HTERT RPE-1 (cell line): ENCODE results near the gene SLF2.

Experiments used
- in situ Hi-C: fragments of 300-500 bp; cut with MboI; formaldehyde crosslinking; loops from 4 replicates; pipeline ENCODE4 v1.14.3; 2020; ENCODE audit warnings: low sequenced_read_pairs

Gene SLF2

GRCh38 chr10:100899171-100899570 is 13.6 kb upstream of the SLF2 start:
- in situ Hi-C loops, result no loop called here

- in situ Hi-C loops, result no loop called here
These were observed 11.7 kb upstream of the SLF2 start for GRCh38 chr10:100901051-100901450.

- in situ Hi-C loops, result no loop called here
These were observed 10.1 kb upstream of the SLF2 start for GRCh38 chr10:100902622-100903021.

DNA sequence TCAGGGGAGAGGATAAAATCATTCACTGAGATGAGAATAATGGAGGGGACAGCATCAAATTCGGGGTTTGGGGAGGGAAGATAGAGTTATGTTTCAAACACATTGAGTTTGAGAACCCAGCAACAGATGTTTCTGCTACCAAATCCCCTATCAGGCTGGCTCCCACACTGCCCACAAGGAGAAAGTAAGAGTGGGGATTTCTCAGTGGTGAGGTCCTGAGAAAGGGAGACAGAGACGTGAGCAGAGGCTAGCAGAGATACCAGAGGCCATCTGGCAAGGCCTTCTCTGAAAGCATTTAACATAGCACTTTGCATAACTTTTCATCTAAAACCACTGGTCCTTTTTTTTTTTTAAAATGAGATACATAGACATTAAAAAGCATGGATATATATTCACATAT is 7.8 kb upstream of the SLF2 start:
- in situ Hi-C loops, result no loop called here

- in situ Hi-C loops, result no loop called here
These were observed 5.6 kb upstream of the SLF2 start for GRCh38 chr10:100907175-100907574.

DNA sequence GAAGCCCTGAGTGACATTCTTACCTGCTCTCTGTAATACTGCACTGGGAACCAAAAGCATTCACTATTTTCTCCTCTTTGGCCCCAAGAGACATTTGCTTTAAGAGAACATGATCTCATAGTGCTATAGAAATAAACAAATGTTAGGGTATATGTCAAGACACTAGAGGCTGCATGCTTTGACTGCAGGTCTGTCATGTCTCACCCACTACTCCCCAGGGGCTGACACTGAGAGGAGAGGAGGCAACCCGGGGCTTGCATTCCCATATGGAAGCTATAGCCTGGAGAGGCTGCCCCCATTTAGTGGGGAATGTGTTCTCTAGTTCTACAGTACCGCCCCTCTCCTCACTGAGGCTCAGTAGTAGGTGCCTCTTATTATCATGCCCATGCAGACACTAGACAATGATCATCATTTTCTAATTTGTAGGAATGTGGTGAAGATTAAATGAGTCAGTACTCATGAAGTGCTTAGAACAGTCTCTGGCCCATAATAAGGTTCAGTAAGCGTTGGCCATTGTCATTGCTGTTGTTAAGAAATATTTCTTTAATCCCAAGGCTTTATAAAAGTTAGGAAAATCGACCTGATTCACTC is 4.9 kb upstream of the SLF2 start:
- in situ Hi-C loops, result no loop called here

- in situ Hi-C loops, result no loop called here
These were observed 4.4 kb upstream of the SLF2 start for GRCh38 chr10:100908378-100908777.

- in situ Hi-C loops, result no loop called here
These were observed 3.1 kb upstream of the SLF2 start for GRCh38 chr10:100909501-100910263.

- in situ Hi-C loops, result no loop called here
These were observed 1.3 kb upstream of the SLF2 start for GRCh38 chr10:100911472-100911871.

DNA sequence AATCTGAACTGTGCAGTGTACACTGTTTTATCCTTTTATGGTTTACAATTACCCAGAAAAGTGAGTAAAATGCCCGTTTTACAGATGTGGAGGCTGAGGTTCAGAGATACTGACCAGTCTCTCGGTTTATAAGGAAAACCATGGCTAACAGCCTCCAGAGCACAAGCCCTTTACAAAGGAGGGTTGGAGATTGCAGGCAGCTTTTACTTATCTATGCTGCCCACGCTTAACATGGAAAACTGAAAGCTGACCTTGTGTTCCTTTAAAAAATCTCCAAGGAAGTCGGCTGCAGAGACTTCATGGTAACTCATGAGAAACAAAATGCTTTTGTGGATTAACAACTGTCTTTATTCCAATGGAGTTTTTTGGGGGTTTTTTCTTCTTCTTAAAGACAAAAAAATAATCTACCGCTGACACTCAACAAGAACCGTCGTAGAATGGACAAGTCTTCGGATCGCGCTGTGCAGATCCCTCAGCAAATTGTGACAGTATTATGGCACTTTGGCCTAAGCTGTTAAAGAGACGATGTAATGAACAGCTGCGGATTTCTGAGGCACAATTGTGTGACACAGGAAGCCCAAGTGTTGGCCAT is 654 bp upstream of the SLF2 start:
- in situ Hi-C loops, result no loop called here

- in situ Hi-C loops, result no loop called here
These were observed 705 bp downstream of the SLF2 start for GRCh38 chr10:100913470-100913865.

GRCh38 chr10:100917071-100917470 is 4.3 kb downstream of the SLF2 start:
- in situ Hi-C loops, result no loop called here

GRCh38 chr10:100923580-100923979 is 10.8 kb downstream of the SLF2 start:
- in situ Hi-C loops, result no loop called here

DNA sequence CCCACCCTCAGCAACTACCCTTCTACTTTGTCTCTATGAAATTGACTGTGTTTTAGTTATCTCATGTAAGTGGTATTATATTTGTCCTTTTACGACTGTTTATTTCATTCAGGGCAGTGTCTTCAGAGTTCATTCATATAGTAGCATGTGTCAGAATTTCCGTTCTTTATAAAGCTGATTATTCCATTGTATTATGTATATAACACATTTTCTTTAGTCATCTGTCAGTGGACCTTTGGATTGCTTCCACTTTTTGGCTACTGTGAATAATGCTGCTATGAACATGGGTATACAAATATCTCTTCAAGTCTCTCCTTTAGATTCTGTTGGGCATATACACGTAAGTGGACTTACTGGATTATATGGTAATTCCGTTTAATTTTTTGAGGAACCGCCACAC is 14.5 kb downstream of the SLF2 start:
- in situ Hi-C loops, result no loop called here

- in situ Hi-C loops, result no loop called here
These were observed 15.3 kb downstream of the SLF2 start for GRCh38 chr10:100928039-100928438.

GRCh38 chr10:100930368-100930767 is 17.6 kb downstream of the SLF2 start:
- in situ Hi-C loops, result no loop called here

- in situ Hi-C loops, result no loop called here
These were observed 21.4 kb downstream of the SLF2 start for GRCh38 chr10:100934084-100934659.

DNA sequence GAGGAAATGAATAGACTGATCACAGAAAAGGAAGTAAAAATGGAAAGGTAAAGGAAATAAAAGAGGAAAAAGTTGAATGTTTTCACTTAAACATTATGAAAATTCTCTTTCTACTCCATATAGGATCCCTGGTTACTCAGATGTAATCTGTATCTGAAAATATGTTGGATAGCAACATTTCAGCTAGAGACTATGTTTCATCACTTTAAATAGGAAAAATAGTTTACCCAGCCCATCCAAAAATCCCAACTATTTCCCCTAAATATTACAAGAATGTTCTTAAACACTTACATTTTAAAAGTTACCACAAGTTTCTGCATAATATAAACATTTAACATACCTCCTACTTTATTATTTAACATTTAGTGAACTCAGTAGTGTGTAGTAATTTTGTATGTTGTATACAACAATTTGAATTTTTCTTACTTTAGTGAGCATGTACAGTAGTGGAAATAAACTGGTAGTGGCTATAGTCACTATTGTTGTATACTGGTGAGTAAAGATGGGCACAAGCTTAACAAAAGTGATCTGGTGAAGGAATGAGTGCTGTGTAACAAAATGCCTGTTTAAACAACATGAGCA is 27.1 kb downstream of the SLF2 start:
- in situ Hi-C loops, result no loop called here

- in situ Hi-C loops, result no loop called here
These were observed 29.5 kb downstream of the SLF2 start for GRCh38 chr10:100942229-100942628.

- in situ Hi-C loops, result no loop called here
These were observed 30.7 kb downstream of the SLF2 start for GRCh38 chr10:100943508-100943907.

- in situ Hi-C loops, result no loop called here
These were observed 33.0 kb downstream of the SLF2 start for GRCh38 chr10:100945754-100946153.

GRCh38 chr10:100948916-100949315 is 36.2 kb downstream of the SLF2 start:
- in situ Hi-C loops, result no loop called here
